CD4-positive, CD25-positive, alpha-beta regulatory T cell (primary cell): ENCODE data around the gene LIN7A. TPM values are rescaled to one million over a fixed set of nuclear protein-coding genes. Genes with fewer than 3 reads are reported as not detected.

Experiments
- ATAC-seq, 2 donors: fragments of 150-1000 bp; cut with Tn5 transposase; one replicate each; pipeline ENCODE4 v1.10.0; 2021; ENCODE audit warnings: low read depth in 2 of 2, moderate number of reproducible peaks in 2 of 2, moderate library complexity in 1 of 2
- DNase-seq, 3 donors: peaks; one replicate each; pipeline versions ENCODE4 v3.0.0 to v3.0.0-alpha.2; 2012 to 2022; ENCODE audit warnings: mixed read lengths in 1 of 3
- H3K27ac ChIP-seq: one replicate; pipeline ENCODE4 v1.7.0; 2013; ENCODE audit warnings: mild to moderate bottlenecking, low read length; ENCODE audit not compliant: insufficient read depth, poor library complexity, severe bottlenecking
- H3K27me3 ChIP-seq: one replicate; pipeline ENCODE4 v1.7.0; 2013; ENCODE audit warnings: low read length; ENCODE audit not compliant: control insufficient read depth, insufficient read depth
- H3K36me3 ChIP-seq: one replicate; pipeline ENCODE4 v1.7.0; 2013; ENCODE audit warnings: mild to moderate bottlenecking, low read length, moderate library complexity; ENCODE audit not compliant: control insufficient read depth, insufficient read depth
- H3K4me1 ChIP-seq: 2 replicates; pipeline ENCODE4 v1.7.0; 2013; ENCODE audit warnings: mild to moderate bottlenecking, low read length; ENCODE audit not compliant: insufficient read depth, control insufficient read depth, poor library complexity, severe bottlenecking
- H3K4me3 ChIP-seq: one replicate; pipeline ENCODE4 v1.7.0; 2013; ENCODE audit warnings: low read depth, mild to moderate bottlenecking, low read length, moderate library complexity
- H3K9me3 ChIP-seq, 2 experiments: 1 replicate in 1 of 2; 2 replicates in 1 of 2; pipeline ENCODE4 v1.7.0; 2013; ENCODE audit warnings: low read length in 2 of 2, mild to moderate bottlenecking in 1 of 2, moderate library complexity in 1 of 2; ENCODE audit not compliant: control insufficient read depth in 2 of 2
- H3K27ac Mint-ChIP-seq, 3 donors: one replicate each; pipeline ENCODE4 v1.8.0; 2020 to 2022; ENCODE audit warnings: mild to moderate bottlenecking in 3 of 3, mixed read lengths in 3 of 3, moderate library complexity in 2 of 3
- H3K27me3 Mint-ChIP-seq: one replicate; pipeline ENCODE4 v1.8.0; 2022; ENCODE audit warnings: mild to moderate bottlenecking, mixed read lengths
- H3K36me3 Mint-ChIP-seq: one replicate; pipeline ENCODE4 v1.8.0; 2020; ENCODE audit warnings: mixed read lengths
- H3K4me1 Mint-ChIP-seq, 4 donors: one replicate each; pipeline ENCODE4 v1.8.0; 2020 to 2022; ENCODE audit warnings: mixed read lengths in 4 of 4, mild to moderate bottlenecking in 1 of 4
- H3K4me3 Mint-ChIP-seq, 4 donors: one replicate each; pipeline ENCODE4 v1.8.0; 2020 to 2022; ENCODE audit warnings: mild to moderate bottlenecking in 4 of 4, mixed read lengths in 4 of 4, moderate library complexity in 3 of 4
- H3K9me3 Mint-ChIP-seq, 7 donors: one replicate each; pipeline ENCODE4 v1.8.0; 2020 to 2022; ENCODE audit warnings: mixed read lengths in 7 of 7, mild to moderate bottlenecking in 3 of 7, moderate library complexity in 2 of 7
- polyA plus RNA-seq, 4 donors: library from polyadenylated mRNA; unstranded; fragments of 300-500 nt; fragmentation: Illumina TruSeq; gene quantifications; one replicate each; pipeline ENCODE4 v1.2.3, GENCODE V29; 2021
- total RNA-seq: library from RNA; stranded (reverse); gene quantifications from one replicate; pipeline ENCODE4 v1.2.3, GENCODE V29; 2022

The LIN7A gene
- total and polyA plus RNA-seq, 5 donors from 2014 or later, result 0.05 to 0.80 (median 0.30) TPM

- Histone ChIP-seq H3K27ac (no peak overlapping the region), H3K27me3 (no peaks in the 10 kb centered on the region), H3K9me3 (peaks cover 3% of the 10 kb centered on the region in 2 experiments), H3K4me1 (no peaks in the 10 kb centered on the region), H3K36me3 (no peaks in the 10 kb centered on the region), H3K4me3 (no peak overlapping the region)
- Mint-ChIP-seq H3K4me1 (no peaks in the 10 kb centered on the region), H3K27ac (no peak overlapping the region), H3K36me3 (no peaks in the 10 kb centered on the region), H3K9me3 (peaks cover 0 to 21% (median 12%) of the 10 kb centered on the region in 7 donors), H3K4me3 (no peak overlapping the region), H3K27me3 (no peaks in the 10 kb centered on the region)
- ATAC-seq (no peak), DNase-seq (no peak)
These were observed 157.0 kb downstream of the LIN7A start for GRCh38 chr12:80780746-80781145.

GRCh38 chr12:80778005-80778541, 159.7 kb downstream of the LIN7A start:
- H3K27ac ChIP-seq, result no peak overlapping the region
- no peaks in the 10 kb centered on the region for H3K27me3 ChIP-seq
- peaks cover 3% of the 10 kb centered on the region in 2 experiments for H3K9me3 ChIP-seq
- Mint-ChIP-seq H3K27ac (no peak overlapping the region), H3K27me3 (no peaks in the 10 kb centered on the region), H3K4me3 (no peak overlapping the region), H3K9me3 (peaks cover 0 to 16% (median 6%) of the 10 kb centered on the region in 7 donors), H3K36me3 (no peaks in the 10 kb centered on the region), H3K4me1 (no peaks in the 10 kb centered on the region)
- H3K36me3 ChIP-seq, result no peaks in the 10 kb centered on the region
- DNase-seq (peak in 1 of 3 donors; percentile 31), ATAC-seq (no peak)
- H3K4me1 ChIP-seq, result no peaks in the 10 kb centered on the region
- H3K4me3 ChIP-seq, result no peak overlapping the region

GRCh38 chr12:80777587-80777986, 160.1 kb downstream of the LIN7A start:
- peaks cover 3 to 21% (median 8%) of the 10 kb centered on the region in 7 donors for H3K9me3 Mint-ChIP-seq
- no peaks in the 10 kb centered on the region for H3K4me1 Mint-ChIP-seq
- Histone ChIP-seq H3K27me3 (no peaks in the 10 kb centered on the region), H3K9me3 (peaks cover 3% of the 10 kb centered on the region in 2 experiments), H3K4me3 (no peak overlapping the region), H3K36me3 (no peaks in the 10 kb centered on the region), H3K4me1 (no peaks in the 10 kb centered on the region), H3K27ac (no peak overlapping the region)
- no peaks in the 10 kb centered on the region for H3K27me3 Mint-ChIP-seq
- H3K4me3 Mint-ChIP-seq, result no peak overlapping the region
- DNase-seq (no peak), ATAC-seq (no peak)
- no peaks in the 10 kb centered on the region for H3K36me3 Mint-ChIP-seq
- H3K27ac Mint-ChIP-seq, result no peak overlapping the region

GRCh38 chr12:80776706-80777105, 161.0 kb downstream of the LIN7A start:
- H3K27me3 ChIP-seq, result no peaks in the 10 kb centered on the region
- H3K36me3 Mint-ChIP-seq, result no peaks in the 10 kb centered on the region
- no peaks in the 10 kb centered on the region for H3K4me1 ChIP-seq
- H3K27me3 Mint-ChIP-seq, result no peaks in the 10 kb centered on the region
- H3K4me1 Mint-ChIP-seq, result no peaks in the 10 kb centered on the region
- no peak overlapping the region for H3K4me3 Mint-ChIP-seq
- peaks cover 3% of the 10 kb centered on the region in 2 experiments for H3K9me3 ChIP-seq
- no peak overlapping the region for H3K27ac ChIP-seq
- DNase-seq (no peak), ATAC-seq (no peak)
- peaks cover 3 to 22% (median 8%) of the 10 kb centered on the region in 7 donors for H3K9me3 Mint-ChIP-seq
- H3K4me3 ChIP-seq, result no peak overlapping the region
- H3K27ac Mint-ChIP-seq, result no peak overlapping the region
- no peaks in the 10 kb centered on the region for H3K36me3 ChIP-seq

GRCh38 chr12:80770958-80771357, 166.8 kb downstream of the LIN7A start:
- H3K4me3 Mint-ChIP-seq, result no peak overlapping the region
- no peaks in the 10 kb centered on the region for H3K27me3 Mint-ChIP-seq
- DNase-seq, result no peak
- H3K4me3 ChIP-seq, result no peak overlapping the region
- H3K4me1 Mint-ChIP-seq, result peaks cover 0 to 4% (median 0%) of the 10 kb centered on the region in 4 donors
- H3K4me1 ChIP-seq, result no peaks in the 10 kb centered on the region
- no peaks in the 10 kb centered on the region for H3K36me3 ChIP-seq
- no peak for ATAC-seq
- peaks cover 1 to 14% (median 7%) of the 10 kb centered on the region in 7 donors for H3K9me3 Mint-ChIP-seq
- no peaks in the 10 kb centered on the region for H3K36me3 Mint-ChIP-seq
- no peak overlapping the region for H3K27ac ChIP-seq
- H3K9me3 ChIP-seq, result no peaks in the 10 kb centered on the region
- no peaks in the 10 kb centered on the region for H3K27me3 ChIP-seq
- H3K27ac Mint-ChIP-seq, result no peak overlapping the region

GRCh38 chr12:80769553-80770140, 168.1 kb downstream of the LIN7A start:
- Histone ChIP-seq H3K36me3 (no peaks in the 10 kb centered on the region), H3K4me3 (no peak overlapping the region), H3K4me1 (no peaks in the 10 kb centered on the region), H3K9me3 (no peaks in the 10 kb centered on the region), H3K27me3 (no peaks in the 10 kb centered on the region), H3K27ac (no peak overlapping the region)
- DNase-seq, result no peak
- Mint-ChIP-seq H3K9me3 (peaks cover 1 to 14% (median 7%) of the 10 kb centered on the region in 7 donors), H3K27ac (no peak overlapping the region), H3K4me3 (no peak overlapping the region), H3K36me3 (no peaks in the 10 kb centered on the region), H3K27me3 (no peaks in the 10 kb centered on the region), H3K4me1 (peaks cover 0 to 4% (median 0%) of the 10 kb centered on the region in 4 donors)
- ATAC-seq, result no peak

- Mint-ChIP-seq H3K4me3 (no peak overlapping the region), H3K4me1 (peaks cover 0 to 4% (median 0%) of the 10 kb centered on the region in 4 donors), H3K27ac (no peak overlapping the region), H3K27me3 (no peaks in the 10 kb centered on the region), H3K9me3 (peaks cover 0 to 9% (median 4%) of the 10 kb centered on the region in 7 donors), H3K36me3 (no peaks in the 10 kb centered on the region)
- H3K27ac ChIP-seq, result no peak overlapping the region
- H3K9me3 ChIP-seq, result no peaks in the 10 kb centered on the region
- H3K4me1 ChIP-seq, result no peaks in the 10 kb centered on the region
- DNase-seq, result no peak
- H3K27me3 ChIP-seq, result no peaks in the 10 kb centered on the region
- H3K36me3 ChIP-seq, result no peaks in the 10 kb centered on the region
- no peak for ATAC-seq
- H3K4me3 ChIP-seq, result no peak overlapping the region
These were observed 170.8 kb downstream of the LIN7A start for GRCh38 chr12:80766897-80767296.

GRCh38 chr12:80766210-80766609, 171.5 kb downstream of the LIN7A start:
- no peaks in the 10 kb centered on the region for H3K9me3 ChIP-seq
- no peak for ATAC-seq
- H3K36me3 ChIP-seq, result no peaks in the 10 kb centered on the region
- no peak overlapping the region for H3K4me3 Mint-ChIP-seq
- H3K27ac ChIP-seq, result no peak overlapping the region
- H3K27ac Mint-ChIP-seq, result no peak overlapping the region
- DNase-seq, result no peak
- H3K4me1 Mint-ChIP-seq, result peaks cover 0 to 4% (median 0%) of the 10 kb centered on the region in 4 donors
- no peaks in the 10 kb centered on the region for H3K4me1 ChIP-seq
- peaks cover 0 to 7% (median 2%) of the 10 kb centered on the region in 7 donors for H3K9me3 Mint-ChIP-seq
- H3K27me3 ChIP-seq, result no peaks in the 10 kb centered on the region
- H3K27me3 Mint-ChIP-seq, result no peaks in the 10 kb centered on the region
- no peak overlapping the region for H3K4me3 ChIP-seq
- H3K36me3 Mint-ChIP-seq, result no peaks in the 10 kb centered on the region
